NOMO-1 (cell line): Measurements from ENCODE around the gene FRMD4A.

Experiments
- DNase-seq, 2 experiments: peaks; one replicate each; lab custom pipeline; 2025; ENCODE audit not compliant: unreplicated experiment in 2 of 2; lab: John Stamatoyannopoulos, UW

The FRMD4A gene

GRCh38 chr10:13741438-13741837, 589.3 kb downstream of the FRMD4A start:
- no peak for DNase-seq

- DNase-seq: no peak
Measured at GRCh38 chr10:13740461-13740860, 590.3 kb downstream of the FRMD4A start.

- peak in 1 of 2 experiments; percentile 20 for DNase-seq
Measured at GRCh38 chr10:13739183-13739582, 591.5 kb downstream of the FRMD4A start.

GRCh38 chr10:13736506-13736905, 594.2 kb downstream of the FRMD4A start:
- DNase-seq: no peak

GRCh38 chr10:13734151-13734550, 596.6 kb downstream of the FRMD4A start:
- no peak for DNase-seq

- DNase-seq: no peak
Measured at GRCh38 chr10:13733071-13733470, 597.7 kb downstream of the FRMD4A start.

- no peak for DNase-seq
Measured at GRCh38 chr10:13732465-13732881, 598.3 kb downstream of the FRMD4A start.

- no peak for DNase-seq
Measured at GRCh38 chr10:13731799-13732198, 598.9 kb downstream of the FRMD4A start.

GRCh38 chr10:13730956-13731355, 599.8 kb downstream of the FRMD4A start:
- DNase-seq: no peak

- no peak for DNase-seq
Measured at GRCh38 chr10:13730306-13730652, 600.4 kb downstream of the FRMD4A start.

- no peak for DNase-seq
Measured at GRCh38 chr10:13729586-13730305, 601.0 kb downstream of the FRMD4A start.

- DNase-seq: no peak
Measured at GRCh38 chr10:13728898-13729535, 601.7 kb downstream of the FRMD4A start.

- no peak for DNase-seq
Measured at GRCh38 chr10:13725594-13725993, 605.1 kb downstream of the FRMD4A start.

GRCh38 chr10:13724484-13724883, 606.2 kb downstream of the FRMD4A start:
- no peak for DNase-seq

- DNase-seq: peak in 1 of 2 experiments; percentile 26
Measured at GRCh38 chr10:13722747-13723653, 607.7 kb downstream of the FRMD4A start.

GRCh38 chr10:13721486-13721885, 609.2 kb downstream of the FRMD4A start:
- DNase-seq: no peak

- no peak for DNase-seq
Measured at GRCh38 chr10:13720699-13721098, 610.0 kb downstream of the FRMD4A start.

GRCh38 chr10:13719425-13719824, 611.3 kb downstream of the FRMD4A start:
- DNase-seq: no peak

- no peak for DNase-seq
Measured at GRCh38 chr10:13718820-13719219, 611.9 kb downstream of the FRMD4A start.

GRCh38 chr10:13717936-13718772, 612.6 kb downstream of the FRMD4A start:
- DNase-seq: peak; percentile 54 to 65

GRCh38 chr10:13717571-13717935, 613.2 kb downstream of the FRMD4A start:
- DNase-seq: no peak
